ENCODE measurements around the gene DDX56. TPM values are rescaled to one million over a fixed set of nuclear protein-coding genes. Genes with fewer than 3 reads are reported as not detected.
A peak's percentile ranks its signal among the peaks of the same experiment; 100 is the strongest.

DDX56 gene
- total and polyA plus RNA-seq, 2 donors (not counting 1 experiment from before 2014, with no cell fraction given): 36.0 to 44.4 TPM

DNA sequence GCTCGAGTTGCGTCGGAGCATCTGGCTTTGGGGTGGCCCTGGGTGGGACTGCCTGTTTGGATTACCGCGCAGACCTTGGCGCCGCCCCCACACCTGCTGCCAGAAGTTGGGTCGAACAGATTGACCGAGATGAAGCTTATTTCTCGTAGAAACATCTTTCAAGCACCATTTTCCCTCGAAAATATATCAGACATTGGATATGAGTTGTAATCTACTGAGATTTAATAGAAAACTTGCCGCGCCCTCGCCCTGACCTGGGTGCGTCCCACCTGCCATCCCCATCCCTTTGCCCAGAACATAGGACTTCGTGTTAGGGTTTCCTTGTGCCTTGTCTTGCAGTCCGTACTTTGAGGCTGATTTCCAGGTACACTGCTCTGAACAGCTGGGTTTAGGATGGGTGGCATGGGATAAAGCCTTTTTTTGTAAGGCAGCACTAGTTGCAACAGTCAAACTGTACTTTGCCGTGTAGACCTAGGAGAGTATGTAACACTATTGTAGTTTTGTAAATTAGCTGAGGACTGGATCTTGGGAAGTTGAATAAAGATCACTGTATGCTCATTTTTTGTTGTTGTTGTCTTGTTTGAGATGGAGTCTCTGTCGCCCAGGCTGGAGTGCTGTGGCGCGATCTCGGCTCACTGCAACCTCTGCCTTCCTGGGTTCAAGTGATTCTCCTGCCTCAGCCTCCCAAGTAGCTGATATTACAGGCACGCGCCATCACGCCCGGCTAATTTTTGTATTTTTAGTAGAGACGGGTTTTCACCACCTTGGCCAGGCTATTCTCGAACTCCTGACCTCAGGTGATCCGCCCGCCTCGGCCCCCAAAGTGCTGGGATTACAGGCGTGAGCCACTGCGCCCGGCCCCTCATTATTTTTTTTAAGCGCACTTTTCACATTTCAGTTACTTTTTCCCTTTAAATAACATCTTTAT, 33.7 kb upstream of the DDX56 start:
- Histone ChIP-seq H3K79me2 (ENCODE audit: control insufficient read depth, insufficient read depth, low read length) (peaks cover 47% of the 10 kb centered on the region), H3K27me3 (ENCODE audit: control insufficient read depth, insufficient read depth, low read length) (peaks cover 2% of the 10 kb centered on the region), H3K4me3 (replicated peaks in 1 of 4; ENCODE audit: control extremely low read depth in 1 of 4, insufficient read depth in 1 of 4, low read depth in 3 of 4, low read length in 4 of 4) (peak overlapping the region; percentile 69 to 98 (median 90)), H3K27ac (ENCODE audit: insufficient read depth, low read length) (peak overlapping the region; percentile 97), H2AFZ (ENCODE audit: low read length) (peak overlapping the region; percentile 97), H3K4me2 (ENCODE audit: extremely low read depth, insufficient read depth, low read length) (peak overlapping the region; percentile 95), H3K4me1 (ENCODE audit: control insufficient read depth, extremely low read depth, insufficient read depth, low read length) (no peaks in the 10 kb centered on the region), H3K9me3 (ENCODE audit: control insufficient read depth, insufficient read depth, low read depth, low read length) (no peaks in the 10 kb centered on the region), H4K20me1 (ENCODE audit: control insufficient read depth, extremely low read depth, insufficient read depth, low read length) (no peaks in the 10 kb centered on the region), H3K9ac (ENCODE audit: insufficient read depth, low read length) (peak overlapping the region; percentile 95), H3K36me3 (ENCODE audit: control insufficient read depth, insufficient read depth, low read length) (no peaks in the 10 kb centered on the region)
- TF ChIP-seq, protein P1, sequence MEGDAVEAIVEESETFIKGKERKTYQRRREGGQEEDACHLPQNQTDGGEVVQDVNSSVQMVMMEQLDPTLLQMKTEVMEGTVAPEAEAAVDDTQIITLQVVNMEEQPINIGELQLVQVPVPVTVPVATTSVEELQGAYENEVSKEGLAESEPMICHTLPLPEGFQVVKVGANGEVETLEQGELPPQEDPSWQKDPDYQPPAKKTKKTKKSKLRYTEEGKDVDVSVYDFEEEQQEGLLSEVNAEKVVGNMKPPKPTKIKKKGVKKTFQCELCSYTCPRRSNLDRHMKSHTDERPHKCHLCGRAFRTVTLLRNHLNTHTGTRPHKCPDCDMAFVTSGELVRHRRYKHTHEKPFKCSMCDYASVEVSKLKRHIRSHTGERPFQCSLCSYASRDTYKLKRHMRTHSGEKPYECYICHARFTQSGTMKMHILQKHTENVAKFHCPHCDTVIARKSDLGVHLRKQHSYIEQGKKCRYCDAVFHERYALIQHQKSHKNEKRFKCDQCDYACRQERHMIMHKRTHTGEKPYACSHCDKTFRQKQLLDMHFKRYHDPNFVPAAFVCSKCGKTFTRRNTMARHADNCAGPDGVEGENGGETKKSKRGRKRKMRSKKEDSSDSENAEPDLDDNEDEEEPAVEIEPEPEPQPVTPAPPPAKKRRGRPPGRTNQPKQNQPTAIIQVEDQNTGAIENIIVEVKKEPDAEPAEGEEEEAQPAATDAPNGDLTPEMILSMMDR (conservative IDR thresholded peaks at IDR 0.05 in 1 of 2, IDR thresholded peaks at IDR 0.05 in 1 of 2; ENCODE audit: low read depth in 1 of 2, low read length in 2 of 2): no peak
- TF ChIP-seq EZH2 (IDR thresholded peaks at IDR 0.05; ENCODE audit: low read length, missing control alignments): no peak
- no peak for DNase-seq (ENCODE audit: low read depth in 2 of 2)

DNA sequence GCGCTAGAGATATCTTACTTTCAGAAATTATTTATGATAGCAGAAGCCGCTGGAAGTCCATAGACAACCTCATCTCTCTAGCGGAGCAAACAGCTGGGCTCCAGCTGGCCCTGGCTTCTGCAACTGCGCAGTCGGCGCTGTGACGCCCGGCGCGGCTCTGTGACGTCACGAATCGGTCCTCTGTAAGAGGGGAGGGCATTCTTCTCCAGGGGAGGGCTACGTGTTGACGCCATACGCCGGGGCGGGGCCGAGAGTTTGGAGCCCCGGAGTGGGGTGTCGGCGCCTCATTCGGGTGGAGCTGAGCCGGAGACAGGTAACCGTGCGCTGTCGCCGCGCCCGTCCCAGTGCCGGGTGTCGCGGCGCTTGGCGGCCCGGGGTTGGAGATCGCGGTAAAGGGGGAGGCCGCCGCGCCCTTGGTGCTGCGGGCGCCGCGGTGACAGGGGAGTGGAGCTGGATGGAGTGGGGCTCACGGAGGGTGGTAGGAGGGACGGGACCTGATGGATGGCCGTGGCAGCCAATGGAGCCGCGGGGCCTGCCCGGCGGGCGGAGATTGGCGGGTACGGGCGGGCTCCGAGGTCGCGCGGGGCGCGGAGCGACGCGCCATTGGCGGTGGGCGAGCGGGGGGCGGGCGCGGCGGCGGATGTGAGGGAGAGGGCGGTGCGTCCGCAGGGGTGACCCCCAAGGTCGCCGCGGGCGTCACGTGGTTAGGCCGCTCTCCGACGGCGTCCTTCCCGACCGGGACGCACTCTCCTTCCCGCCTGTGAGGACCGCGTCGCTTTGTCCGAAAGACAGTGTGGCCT, 32.8 kb upstream of the DDX56 start, which contains the start of gene OGDH:
OGDH (plus strand) TSS at position 287 of the 800 bp plus-strand sequence. CDS start 17,717 bp downstream, outside the sequence.
- peaks cover 41% of the 10 kb centered on the region for H3K79me2 ChIP-seq (ENCODE audit: control insufficient read depth, insufficient read depth, low read length)

More for the DNA sequence above, 32.8 kb upstream of the DDX56 start, which contains the start of gene OGDH:
- Histone ChIP-seq H3K27ac (ENCODE audit: insufficient read depth, low read length) (peak within 1 kb of the TSS; percentile 97), H3K4me2 (ENCODE audit: extremely low read depth, insufficient read depth, low read length) (peak within 1 kb of the TSS; percentile 95), H3K4me3 (replicated peaks in 1 of 4; ENCODE audit: control extremely low read depth in 1 of 4, insufficient read depth in 1 of 4, low read depth in 3 of 4, low read length in 4 of 4) (peak within 1 kb of the TSS; percentile 84 to 98 (median 92)), H3K4me1 (ENCODE audit: control insufficient read depth, extremely low read depth, insufficient read depth, low read length) (no peaks in the 10 kb centered on the region), H3K36me3 (ENCODE audit: control insufficient read depth, insufficient read depth, low read length) (no peaks in the 10 kb centered on the region), H3K9me3 (ENCODE audit: control insufficient read depth, insufficient read depth, low read depth, low read length) (no peaks in the 10 kb centered on the region), H2AFZ (ENCODE audit: low read length) (peak within 1 kb of the TSS; percentile 97), H3K9ac (ENCODE audit: insufficient read depth, low read length) (peak within 1 kb of the TSS; percentile 95), H4K20me1 (ENCODE audit: control insufficient read depth, extremely low read depth, insufficient read depth, low read length) (no peaks in the 10 kb centered on the region), H3K27me3 (ENCODE audit: control insufficient read depth, insufficient read depth, low read length) (peaks cover 2% of the 10 kb centered on the region)
- no peak for TF ChIP-seq EZH2 (IDR thresholded peaks at IDR 0.05; ENCODE audit: low read length, missing control alignments)
- TF ChIP-seq, protein P1 (conservative IDR thresholded peaks at IDR 0.05 in 1 of 2, IDR thresholded peaks at IDR 0.05 in 1 of 2; ENCODE audit: low read depth in 1 of 2, low read length in 2 of 2): no peak
- peak; percentile 99 for DNase-seq (ENCODE audit: low read depth in 2 of 2)

Measured in fibroblast of lung (primary cell).